Measurements from ENCODE around the gene BMAL1.
A peak's percentile ranks its signal among the peaks of the same experiment; 100 is the strongest.

BMAL1 gene

DNA sequence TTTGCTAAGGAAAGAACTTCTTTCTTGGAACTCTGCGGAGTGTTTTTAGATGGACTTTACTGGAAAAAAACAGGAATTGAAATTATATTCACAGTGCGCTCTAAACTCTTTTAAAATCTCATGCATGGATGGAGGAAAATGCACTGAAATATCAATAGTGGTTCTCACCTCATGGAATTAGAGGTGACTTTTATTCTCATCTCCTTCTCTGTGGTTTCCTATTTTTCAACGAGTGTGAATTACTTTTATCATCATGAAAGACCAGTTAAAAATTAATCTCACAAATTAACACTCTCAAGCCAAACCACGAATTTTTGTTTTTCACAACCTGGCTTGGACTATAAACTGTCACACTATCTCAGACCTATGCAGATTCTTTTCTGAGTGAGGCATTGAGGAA lies 16.6 kb downstream of the BMAL1 start:
- no peak for DNase-seq

DNA sequence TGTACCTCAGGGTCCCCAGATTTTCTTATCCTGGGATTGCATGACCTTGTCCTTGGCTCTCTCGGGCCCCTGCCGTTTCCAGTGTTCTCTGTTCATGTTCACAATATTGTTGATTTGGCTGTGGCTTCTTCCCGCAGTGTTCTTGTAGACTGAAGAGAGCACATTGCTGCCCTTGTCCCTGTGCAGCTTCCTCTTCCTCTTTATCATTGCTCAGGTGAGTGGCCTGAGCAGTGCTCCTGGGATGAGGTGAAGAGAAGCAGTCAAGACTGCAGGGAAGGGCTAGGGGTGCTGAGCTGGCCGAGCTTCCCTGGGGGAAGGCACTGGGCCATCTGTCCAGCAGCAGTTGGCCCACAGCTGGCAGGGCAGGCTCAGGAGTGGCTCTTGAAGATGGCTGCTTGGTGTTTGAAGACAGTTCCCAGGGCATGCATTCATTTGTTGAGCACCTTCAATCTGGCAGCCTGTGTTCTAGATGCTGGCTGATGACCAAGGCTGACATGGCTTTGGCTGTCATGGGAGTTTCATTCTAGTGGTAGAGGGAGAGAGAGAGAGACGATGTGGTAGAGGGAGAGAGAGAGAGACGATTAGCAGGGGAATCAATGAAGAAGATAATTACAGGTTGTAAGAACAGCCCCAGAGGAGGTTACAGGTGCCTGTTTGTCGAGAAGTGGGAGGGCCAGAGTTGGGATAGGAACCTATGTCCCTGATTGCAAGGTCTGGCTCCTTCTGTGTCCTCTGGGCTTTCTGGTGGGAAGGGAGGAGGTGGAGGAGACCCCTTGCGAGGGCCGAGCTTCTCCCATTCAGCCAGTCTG lies 17.4 kb downstream of the BMAL1 start:
- no peak for DNase-seq

DNA sequence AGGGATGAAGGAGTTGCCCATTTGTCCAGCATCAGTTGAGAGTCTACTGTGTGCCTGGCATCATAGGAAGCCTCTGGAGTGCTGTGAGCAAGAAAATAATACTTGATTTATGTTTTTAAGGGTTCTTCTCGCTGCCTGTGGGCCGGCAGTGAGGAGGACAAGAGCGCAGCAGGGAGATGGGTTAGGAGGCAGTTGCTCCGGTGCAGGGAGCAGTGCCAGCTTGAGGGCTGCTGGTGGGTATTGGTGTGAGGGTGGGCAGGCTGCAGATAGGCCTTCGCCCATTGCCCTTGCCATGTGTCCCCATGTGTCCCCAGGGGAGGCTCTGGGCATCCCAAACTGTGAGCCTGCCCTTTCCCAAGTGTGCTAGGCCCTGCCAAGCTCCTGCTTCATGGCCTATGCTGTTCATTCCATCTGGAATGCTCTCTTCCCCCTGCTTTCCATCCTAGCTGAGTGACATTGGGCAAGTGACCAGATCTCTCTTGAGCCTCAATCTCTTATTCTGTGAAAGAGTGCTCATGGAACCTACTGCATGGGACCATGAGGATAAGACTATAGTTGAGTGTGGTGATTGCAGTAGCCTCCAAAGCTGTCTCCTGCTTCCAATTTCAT lies 19.8 kb downstream of the BMAL1 start:
- DNase-seq: no peak

DNA sequence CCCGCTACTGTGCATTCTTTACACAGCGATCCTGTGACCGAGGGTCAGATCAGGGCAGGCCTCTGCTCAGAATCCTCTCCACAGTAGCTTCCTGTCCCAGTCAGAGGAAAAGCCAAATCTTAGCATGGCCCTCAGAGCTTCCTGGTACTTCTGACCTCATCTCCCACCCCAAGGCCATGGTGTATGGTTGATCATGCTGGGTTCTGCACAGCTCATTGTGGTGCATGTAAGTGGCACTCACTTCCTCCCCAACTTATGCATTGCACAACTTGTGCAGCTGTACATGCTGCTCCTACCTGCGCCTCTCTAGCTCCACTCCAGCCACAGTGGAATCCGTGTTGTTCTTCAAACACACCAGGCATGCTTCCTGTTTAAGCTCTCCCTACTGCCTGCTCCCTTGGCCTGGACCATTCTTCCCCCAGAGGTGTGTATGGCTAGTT lies 20.3 kb downstream of the BMAL1 start:
- DNase-seq: peak; percentile 48 to 62 (median 55)

DNA sequence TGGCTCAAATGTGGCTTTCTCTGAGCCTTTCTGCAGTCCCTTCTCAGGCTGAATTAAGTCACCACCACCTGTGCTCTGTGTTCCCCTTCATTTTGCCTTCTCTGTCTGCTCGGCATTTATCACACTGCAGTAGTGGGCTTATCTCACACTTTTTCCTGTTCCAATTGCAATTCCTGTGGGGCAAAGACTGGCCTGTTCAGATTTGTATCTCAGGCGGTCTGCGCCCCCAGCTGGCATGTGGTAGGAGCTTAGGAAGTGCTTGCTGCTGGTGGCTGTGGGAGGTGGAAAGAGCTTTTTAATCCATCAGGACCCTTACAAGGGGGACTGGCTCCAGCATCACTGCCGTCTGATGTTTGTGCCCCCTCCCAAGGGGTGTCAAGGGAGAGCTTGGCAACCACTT lies 21.2 kb downstream of the BMAL1 start:
- DNase-seq: no peak

DNA sequence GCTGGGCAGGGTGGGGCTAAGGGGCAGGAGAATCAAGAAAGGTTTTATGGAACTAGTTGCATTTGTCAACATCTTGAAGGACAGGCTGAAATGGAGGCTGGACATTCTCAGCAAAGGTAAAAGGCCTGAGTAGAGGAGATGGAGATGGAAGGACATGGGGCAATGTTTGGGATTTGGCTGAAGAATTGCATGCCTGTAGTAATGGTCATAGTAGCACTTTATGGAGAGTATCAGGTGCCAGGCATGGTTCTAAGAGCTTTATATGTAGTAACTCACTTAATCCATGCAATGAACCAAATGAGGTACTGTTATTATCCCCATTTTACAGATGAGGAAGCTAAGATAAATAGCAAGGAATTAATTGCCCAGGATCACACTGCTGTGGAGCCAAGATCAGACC lies 23.9 kb downstream of the BMAL1 start:
- no peak for DNase-seq

DNA sequence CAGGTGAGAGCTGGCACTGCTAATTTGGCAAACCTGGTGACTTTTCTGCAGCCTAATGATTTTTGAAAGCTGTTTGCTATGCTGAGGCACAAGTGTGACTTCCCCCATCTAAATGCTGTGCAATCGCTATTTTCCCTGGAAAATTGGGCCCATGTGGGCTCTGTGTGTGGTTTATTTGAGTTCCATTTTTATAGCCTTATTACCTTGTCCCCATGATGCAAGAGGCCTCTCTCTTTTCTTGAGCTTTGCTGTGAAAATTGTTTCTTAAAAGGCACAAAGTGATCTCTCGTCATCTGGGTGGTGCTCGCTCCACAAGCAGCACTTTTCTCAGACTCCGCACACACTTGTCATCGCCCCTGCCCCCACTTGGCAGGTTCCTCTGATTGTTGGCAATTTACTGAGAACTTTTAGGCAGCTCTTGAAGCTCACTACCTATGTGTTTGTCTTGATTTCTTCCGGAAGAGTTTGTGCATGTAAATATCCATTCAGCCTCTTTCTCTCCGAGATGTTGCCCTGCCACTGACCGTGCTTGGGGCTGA lies 24.9 kb downstream of the BMAL1 start:
- no peak for DNase-seq

DNA sequence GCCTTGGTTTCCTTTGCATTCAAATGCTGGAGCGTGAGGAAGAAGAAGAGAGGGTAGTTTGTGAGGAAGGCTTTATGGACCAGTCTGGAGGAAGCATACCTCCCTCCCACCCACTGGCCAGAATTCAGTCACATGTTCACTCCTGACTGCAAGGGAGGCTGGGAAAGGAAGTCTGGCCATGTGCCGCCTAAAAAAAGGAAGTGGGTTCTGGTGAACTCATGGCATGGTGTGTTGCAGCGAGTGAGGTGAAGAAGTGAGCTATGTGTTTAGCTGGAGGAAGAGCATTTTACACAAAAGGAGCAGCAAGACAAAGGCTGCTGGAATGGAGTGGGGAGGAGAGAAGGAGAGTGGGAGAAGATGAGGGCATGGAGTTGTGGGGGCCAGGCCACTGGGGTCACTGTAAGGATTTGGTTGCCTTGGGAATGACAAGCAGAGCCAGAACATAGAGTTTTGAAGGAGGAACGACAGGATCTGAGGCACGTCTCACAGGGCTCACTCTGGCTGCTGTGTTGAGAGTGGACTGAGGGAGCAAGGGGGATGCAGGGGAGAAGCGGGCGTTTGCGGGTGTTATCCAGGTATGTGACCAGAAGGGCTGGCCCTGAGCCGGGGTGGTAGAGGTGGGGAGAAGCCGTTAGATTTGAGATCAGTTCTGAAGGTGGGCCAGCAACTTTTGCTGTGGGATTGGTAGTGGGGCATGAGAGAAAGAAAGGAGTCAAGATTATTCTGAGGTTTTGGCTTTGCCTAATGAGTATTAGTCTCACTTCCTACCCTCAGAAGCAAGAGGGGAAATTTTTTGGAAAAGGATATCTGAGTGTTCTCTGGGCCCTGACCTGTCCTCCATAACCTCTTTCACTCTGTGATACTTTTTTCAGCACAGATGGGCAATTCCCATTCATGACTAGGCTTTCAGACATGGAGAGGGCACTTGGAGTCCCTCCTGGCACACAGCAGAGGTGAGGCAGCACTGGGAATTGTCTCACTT lies 26.4 kb downstream of the BMAL1 start:
- DNase-seq: peak; percentile 73 to 78 (median 73)

DNA sequence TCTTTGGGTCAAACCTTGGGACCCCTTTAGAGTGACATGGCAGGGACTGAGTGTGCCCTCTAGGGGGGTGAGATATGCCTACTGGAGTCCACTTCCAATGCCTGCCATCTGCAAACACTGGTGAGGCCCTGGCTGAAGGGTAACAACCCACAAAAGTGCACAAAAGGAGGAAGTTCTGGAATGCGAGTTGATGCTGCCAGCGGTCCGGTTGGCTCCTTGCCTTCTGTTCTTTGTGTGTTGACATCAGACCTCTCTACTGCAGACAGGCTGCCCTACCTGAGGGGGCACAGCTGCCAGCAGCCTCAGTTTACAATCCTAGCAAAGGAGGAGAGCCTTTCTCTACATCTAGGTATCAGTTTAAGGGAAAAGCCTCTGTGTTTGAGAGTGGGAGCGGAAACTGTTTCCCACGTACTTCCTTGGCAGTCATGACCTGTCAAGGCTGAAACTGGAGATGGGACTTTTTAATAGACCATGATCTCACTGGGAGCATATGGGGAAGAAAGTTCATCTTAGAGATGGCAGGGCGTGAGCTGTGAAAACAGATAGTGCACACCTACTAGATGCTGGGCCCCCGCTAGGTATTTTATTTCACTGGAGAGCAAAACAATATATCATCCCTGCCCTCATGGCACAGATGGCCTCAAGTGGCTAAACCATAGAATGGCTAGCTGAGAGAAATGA lies 27.2 kb downstream of the BMAL1 start:
- peak; percentile 23 to 51 (median 40) for DNase-seq

DNA sequence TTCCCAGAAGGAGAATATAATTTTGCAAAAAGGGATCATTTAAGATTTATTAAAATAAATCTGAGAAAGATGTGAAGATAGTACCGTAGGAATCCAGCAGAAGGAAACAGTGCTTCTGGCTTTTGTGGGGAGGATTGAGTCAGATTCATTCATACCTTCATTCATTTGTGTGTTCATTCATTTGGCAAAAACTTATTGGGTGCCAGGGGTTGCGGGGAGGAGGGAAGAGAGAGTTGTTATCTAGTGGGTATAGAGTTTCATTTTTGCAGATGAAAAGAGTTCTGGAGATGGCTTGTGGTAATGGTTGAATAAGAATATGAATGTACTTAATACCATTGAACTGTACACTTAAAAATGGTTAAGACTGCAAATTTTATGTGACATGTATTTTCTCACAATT lies 31.1 kb downstream of the BMAL1 start:
- no peak for DNase-seq

DNA sequence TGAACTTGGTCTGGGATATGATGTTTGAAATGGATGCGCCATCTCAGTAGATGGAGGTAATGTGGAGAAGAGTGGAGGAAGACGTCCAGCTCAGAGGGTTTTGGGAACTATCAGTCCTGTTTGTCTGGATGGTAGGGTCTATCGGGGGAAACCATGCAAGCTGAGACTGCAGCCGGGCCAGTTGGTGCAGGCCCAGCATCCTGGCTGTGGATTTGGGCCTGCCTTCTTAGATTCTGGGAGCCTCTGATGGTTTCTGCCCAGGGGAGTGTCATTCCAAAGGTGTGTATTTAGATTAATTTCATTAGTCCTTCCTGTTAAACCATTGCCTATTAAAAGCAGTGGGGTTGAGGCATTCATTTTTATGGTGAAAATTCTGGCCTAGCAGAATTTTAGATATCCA lies 31.6 kb downstream of the BMAL1 start:
- no peak for DNase-seq

DNA sequence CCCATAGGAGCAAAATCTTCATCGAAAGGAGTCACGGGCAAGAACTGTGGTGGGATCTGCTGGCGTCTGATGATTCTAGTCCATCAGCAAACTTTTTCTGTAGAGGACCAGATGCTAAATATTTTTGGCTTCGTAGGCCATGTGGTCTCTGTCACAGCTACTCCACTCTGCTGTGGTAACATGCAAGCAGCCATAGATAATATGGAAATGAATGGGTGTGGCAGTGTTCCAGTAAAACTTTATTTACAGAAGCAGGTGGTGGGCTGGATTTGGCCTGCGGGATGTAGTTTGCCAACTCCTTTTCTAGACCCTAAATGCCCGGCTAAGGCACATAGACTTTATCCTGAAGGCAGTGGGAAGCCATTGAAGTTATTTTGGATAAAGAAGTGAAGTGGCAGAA lies 32.9 kb downstream of the BMAL1 start:
- no peak for DNase-seq

DNA sequence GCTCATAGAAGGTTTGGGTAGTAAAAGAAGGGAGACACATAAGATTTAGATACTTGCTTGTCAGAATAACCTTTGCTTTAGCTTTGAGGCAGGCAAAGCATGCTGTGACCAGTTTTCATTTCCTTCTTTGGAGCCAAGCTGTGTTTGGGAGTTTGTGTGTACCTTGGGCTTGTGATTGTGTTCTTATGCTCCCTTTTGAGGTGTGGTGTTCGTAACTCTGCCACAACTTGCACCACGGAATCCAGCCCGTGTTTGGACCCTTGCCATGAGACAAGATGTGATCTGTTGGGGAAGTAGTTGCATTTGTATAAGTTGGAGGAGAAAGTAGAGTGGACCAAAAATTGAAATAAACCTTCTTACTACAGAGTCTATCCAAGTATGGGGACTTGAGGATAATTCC lies 34.0 kb downstream of the BMAL1 start:
- DNase-seq: no peak

DNA sequence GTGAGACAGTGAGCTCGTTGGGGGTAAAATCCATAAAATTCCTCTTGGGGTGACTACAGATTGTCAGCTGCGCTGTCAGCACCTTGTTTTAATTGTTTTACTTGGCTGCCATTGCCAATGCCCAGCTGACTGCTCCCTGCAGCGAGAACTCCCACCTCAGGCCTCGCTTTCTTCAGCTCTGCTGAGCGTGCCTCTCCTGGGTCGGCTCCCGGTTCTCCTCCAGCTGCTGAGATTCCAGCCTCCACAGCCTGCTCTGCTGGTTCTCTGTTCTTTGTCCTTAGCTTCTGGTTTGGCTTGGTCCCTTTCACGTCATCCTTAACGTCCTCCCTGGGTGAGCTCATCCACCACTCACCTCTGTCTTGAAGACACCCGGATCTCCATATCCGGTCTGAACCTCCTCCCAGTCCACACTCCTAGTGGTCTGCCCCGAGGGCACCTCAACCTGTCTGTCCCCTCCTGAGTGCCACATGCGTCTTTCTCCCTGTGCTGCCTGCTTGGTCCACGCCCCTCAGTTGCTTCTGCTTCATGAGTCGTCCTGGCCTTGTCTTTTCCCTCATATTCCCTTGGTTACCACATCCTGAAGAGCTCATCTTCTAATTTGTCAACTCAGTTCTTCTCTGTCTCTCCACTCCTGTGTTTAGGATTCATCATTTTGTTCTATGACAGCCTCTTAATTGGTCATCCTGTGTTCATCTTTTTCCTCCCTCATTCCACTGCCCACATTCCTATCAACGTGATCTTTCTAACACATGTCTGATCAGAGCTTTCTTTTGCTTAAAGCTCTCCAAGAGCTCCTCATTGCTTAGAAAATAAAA lies 35.6 kb downstream of the BMAL1 start:
- no peak for DNase-seq

DNA sequence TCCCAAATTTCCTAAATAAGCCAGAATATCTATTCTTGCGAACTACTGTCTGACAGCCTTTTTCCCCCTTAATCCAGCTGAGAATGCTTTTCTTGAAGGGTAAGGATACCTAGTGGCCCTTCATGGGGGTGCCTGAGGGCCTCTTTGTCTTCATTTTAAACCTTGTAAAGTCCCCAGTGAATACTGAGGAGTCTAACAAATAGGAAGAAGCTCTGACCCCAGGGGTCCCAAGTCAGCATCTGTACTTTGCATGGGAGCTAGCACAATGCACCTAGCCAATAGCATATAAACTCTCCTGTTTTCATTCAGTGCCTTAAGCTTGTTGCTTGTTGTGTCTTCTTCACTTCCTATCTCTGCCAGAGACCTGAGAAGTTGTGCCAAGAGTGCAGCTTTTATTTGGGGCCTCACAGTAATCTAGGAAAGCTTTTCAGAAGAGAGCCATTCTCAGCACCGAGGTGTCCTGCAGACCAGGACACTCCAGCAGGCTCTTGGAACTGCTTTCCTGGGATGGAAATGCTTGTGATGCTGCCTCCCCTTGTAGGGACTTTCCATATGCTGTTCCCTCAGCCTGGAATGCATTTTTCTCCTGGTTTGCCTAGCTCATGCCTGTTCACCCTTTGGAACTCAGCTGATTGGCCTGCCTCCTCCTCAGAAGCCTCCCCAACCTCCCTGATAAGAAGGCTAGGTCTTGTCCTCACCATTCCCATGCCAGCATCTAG lies 37.2 kb downstream of the BMAL1 start:
- DNase-seq: no peak

DNA sequence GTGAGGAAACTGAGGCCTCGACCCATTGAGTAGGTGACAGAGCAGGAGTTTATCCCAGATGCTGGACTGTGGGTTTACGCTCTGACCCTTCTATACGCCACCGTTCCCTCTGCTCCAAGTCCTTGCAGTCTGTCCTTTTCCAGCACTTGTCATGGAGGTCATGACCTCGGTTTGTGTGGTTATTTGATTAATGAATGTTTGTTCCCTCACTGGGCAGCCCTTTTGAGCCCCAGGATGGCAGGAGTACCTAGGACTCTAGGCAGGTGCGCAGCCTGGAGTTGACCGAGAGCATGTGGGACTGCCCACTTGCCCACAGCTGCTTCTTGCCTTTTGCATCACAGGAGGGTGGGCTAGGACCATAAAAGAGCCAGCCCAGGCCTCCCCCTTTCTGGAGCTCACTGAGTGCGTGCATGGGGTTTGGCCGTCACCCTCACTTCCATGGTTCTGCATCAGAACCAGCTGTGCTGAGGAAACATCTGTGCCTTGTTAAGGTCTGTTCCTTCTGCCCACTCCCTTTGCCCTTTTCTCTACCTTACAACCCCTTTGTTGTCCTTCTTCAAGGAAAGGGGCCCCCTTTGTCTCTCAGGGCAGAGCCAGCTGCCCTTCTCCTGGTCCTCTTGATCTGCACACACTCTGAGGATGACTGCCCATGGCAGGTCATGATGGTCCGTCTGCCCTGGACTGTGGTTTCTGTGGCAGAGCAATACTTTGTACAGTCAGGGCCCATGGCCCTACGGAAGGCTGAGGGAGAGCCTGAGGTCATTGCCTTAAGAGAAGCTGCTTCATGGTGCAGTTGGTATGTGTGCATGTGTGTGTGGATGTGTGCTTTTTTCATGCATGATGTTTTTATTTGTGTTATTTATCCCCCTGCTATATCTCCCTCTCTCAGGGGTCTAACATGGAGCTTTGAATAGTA lies 38.2 kb downstream of the BMAL1 start:
- no peak for DNase-seq

DNA sequence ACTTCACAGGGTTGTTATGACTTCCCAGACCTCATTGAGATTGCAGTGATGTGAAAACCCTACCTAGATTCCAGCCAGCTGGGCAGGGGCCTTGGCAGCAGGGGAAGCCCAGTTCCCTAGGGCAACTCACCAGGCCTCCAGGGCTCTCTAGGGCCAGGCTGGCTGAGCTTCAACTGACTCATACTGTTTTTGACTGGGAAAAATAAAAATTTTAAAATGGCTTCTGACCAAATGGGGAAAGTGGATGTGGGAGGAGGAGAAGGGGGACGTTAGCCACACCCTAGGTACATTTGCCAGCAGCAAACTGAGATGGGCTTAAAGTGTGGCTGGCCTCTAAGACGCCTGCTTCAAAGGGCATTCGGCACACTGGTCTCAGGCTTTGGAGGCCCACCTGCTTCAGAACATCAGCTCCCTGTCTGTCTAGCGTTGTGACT lies 39.0 kb downstream of the BMAL1 start:
- DNase-seq: peak in 1 of 3 donors; percentile 21

DNA sequence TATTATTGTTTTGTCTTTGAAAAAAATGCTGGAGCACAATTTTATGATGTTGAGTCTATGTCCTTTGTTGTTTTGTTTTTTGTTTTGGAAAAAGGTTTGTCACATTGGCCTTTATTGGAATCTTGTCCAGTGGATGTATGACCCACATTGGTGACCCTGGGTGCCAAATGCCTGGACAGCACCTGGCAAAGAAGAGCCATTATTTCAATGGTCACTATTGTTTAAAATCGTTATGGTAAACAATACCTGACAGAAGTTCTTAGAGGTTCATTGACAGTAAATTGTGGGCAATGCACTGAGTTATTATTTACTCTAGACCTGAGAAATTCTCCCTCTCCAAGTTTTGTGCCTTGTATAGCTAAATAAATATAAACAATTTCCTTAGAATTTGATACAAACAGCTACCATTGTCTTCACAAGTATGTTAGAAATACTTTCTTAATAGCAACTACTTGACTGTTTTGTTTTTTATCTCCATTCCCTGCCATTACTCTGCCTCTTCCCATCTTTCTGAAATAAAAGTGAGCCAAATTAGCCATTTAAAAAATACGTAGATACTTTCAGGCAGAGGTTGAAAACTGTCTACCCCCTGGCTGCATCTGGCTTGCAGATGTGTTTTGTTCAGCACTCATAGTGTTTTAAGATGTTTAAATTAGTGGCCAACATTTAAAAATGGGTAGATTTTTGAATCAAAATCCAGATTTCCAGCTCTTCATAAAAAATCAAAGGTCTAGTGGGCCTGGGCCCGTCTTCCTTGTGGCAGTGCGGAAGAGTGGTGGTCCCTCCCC lies 39.9 kb downstream of the BMAL1 start:
- no peak for DNase-seq

Measured in suppressor macrophage treated with lipopolysaccharide for 1 hour (primary cell).